ENCODE data around the gene PRKCE. TPM values are rescaled to one million over a fixed set of nuclear protein-coding genes. Genes with fewer than 3 reads are reported as not detected.

Gene PRKCE
- total and polyA plus RNA-seq, 2 of the 8 experiments (the other 6 are each of a cell fraction or from before 2014, with no cell fraction given), result 0.54 to 2.1 TPM

- TF ChIP-seq CHD7 (IDR thresholded peaks at IDR 0.05; ENCODE audit: insufficient replicate concordance, low read length) (no peak), BACH1 (IDR thresholded peaks at IDR 0.05; ENCODE audit: low read length) (no peak), CBX8 (IDR thresholded peaks at IDR 0.05; ENCODE audit: borderline replicate concordance, low read depth, low read length) (no peak)
Measured at GRCh38 chr2:45804987-45805755, 153.7 kb downstream of the PRKCE start (continued).
